ENCODE results near the gene DCUN1D4.

DNA sequence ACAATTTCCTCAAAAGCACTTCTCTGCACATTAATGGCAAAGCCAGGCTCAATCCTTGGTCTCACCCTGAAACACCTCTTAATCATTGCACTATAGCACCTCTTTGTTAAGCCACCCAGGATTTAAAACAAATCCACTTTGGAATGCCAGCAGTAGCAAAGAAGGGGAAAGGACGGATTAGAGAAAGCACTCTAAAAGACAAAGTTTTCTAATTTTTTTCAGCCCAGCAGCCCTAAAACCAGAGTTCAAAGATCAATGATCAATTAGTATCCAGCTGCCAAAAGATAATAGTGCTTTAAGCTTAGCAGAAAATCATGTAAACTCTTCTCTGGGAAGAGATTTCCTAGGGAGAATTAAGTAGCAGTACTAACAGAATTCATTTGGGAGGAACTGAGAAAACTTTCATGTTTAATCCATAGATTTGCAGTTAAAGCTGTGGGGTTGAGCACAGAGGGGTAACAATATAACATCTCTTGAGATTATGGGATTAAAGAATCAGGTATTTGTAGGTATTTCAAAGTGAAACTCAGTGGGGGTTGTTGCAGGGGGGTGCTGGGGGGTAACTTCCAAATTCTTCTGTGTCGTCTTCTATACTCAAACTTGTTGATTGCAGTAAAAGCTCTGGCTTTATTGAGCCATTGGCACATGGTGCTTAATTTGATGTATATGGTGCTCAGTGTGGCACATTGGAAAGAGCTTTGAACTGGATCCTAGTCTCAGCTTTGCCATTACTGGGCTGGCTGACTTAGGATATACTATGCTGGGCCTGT is 115.4 kb downstream of the DCUN1D4 start:
- TF ChIP-seq, protein P1, sequence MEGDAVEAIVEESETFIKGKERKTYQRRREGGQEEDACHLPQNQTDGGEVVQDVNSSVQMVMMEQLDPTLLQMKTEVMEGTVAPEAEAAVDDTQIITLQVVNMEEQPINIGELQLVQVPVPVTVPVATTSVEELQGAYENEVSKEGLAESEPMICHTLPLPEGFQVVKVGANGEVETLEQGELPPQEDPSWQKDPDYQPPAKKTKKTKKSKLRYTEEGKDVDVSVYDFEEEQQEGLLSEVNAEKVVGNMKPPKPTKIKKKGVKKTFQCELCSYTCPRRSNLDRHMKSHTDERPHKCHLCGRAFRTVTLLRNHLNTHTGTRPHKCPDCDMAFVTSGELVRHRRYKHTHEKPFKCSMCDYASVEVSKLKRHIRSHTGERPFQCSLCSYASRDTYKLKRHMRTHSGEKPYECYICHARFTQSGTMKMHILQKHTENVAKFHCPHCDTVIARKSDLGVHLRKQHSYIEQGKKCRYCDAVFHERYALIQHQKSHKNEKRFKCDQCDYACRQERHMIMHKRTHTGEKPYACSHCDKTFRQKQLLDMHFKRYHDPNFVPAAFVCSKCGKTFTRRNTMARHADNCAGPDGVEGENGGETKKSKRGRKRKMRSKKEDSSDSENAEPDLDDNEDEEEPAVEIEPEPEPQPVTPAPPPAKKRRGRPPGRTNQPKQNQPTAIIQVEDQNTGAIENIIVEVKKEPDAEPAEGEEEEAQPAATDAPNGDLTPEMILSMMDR (IDR thresholded peaks at IDR 0.05) = no peak
- no peak for TF ChIP-seq POLR2A (IDR thresholded peaks at IDR 0.05)
